ENCODE data around the gene SDC1. TPM values are rescaled to one million over a fixed set of nuclear protein-coding genes. Genes with fewer than 3 reads are reported as not detected.
A peak's percentile ranks its signal among the peaks of the same experiment; 100 is the strongest.
"Not testable (repeated sequence)": the region's sequence is repeated elsewhere in the genome, so short reads cannot be mapped to it uniquely, and the experiment has no call there.

Gene SDC1
- total RNA-seq, 1 donor from 2014 or later, result 222 TPM

DNA sequence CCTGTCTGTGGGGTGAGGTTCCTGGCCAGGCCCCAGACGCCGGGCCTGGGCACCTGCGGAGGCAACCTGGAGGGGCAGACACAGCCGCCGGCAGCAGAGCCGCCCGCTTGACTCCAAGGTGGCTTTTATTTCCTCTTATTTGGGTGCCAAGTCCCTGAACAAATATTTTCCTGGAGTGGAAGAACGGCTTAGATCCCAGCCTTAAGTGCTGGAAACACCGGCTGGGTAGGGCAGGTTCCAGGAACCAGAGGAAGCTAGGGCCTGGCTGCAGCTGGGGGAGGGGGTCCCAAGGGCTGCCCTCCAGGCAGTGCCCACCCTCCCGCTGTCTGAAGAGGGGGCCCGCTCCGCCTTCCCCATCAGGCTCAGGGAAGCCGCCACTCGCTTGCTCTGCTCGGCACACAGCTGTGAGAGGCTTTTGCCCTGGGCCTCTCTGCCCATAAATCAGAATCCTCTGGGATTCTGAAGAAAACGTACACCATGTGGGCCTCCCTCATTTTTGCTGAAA is 28.2 kb downstream of the SDC1 start:
- no peak for DNase-seq (ENCODE audit: low read depth)

DNA sequence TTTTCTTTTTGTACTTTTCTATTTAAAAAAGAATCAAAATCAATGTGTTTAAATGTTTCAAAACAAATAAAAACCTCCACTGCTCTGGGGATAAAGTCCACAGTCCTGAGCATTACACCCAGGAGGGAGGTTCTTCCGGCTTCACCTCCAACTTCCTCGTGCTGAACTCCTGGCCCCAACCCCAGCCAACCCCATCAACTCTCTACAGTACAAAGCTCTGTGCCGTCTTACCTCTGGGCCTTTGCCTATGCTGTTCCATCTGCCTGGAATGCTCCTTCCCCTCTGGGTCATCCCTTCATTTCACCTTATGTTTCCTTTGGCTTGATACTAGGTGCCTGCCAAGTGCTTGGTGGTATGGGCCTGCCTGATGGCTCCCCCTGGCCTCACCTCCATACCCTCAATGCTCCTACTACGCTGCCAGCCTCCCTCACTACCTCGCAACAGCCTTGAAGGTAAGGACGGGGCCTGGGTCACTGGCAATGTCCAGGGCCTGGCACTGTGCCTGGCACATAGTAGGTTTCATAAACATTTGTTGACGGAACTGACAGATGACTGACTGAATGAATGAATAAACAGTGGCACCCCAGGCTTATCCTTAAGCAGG is 28.8 kb downstream of the SDC1 start:
- DNase-seq (ENCODE audit: low read depth), result no peak

DNA sequence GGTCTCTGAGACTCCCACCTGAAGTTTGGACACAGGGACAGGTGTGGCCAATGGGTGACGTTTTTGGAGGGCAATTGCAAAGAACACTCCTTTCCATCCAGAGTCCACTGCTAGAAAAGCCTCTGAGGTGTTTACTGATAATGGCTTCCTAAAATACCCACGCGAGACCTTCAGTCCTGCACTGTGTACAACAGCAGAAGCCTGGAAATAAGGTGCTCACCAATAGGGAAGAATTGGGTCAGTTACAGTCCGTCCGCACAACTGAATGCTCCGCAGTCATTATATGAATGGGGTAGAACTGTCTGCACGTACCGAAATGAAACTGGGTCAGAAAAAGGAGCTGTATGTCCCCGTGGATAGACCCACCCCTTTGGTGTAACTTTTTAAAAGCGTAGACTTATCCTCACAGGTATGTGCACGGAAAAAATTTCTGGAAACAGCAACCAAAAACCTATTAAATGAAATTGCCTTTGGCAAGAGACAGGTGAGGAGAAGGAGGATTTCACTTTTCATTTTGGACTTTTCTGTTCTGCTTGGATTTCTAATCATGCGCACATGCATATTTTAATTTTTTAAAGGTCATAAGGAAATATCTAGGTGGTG is 29.4 kb downstream of the SDC1 start:
- no peak for DNase-seq (ENCODE audit: low read depth)

DNA sequence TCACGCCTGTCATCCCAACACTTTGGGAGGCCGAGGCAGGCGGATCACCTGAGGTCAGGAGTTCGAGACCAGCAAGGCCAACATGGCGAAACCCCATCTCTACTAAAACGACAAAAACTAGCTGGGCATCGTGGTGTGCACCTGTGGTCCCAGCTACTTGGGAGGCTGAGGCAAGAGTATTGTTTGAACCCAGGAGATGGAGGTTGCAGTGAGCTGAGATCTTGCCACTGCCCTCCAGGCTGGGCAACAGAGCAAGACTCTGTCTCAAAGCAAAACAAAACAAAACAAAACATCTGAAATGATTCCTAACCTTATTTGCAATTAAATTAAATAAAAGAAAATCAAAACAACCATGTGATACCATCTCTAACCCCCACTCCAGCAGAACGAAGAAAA is 29.9 kb downstream of the SDC1 start:
- DNase-seq (ENCODE audit: low read depth), result not testable (repeated sequence)

DNA sequence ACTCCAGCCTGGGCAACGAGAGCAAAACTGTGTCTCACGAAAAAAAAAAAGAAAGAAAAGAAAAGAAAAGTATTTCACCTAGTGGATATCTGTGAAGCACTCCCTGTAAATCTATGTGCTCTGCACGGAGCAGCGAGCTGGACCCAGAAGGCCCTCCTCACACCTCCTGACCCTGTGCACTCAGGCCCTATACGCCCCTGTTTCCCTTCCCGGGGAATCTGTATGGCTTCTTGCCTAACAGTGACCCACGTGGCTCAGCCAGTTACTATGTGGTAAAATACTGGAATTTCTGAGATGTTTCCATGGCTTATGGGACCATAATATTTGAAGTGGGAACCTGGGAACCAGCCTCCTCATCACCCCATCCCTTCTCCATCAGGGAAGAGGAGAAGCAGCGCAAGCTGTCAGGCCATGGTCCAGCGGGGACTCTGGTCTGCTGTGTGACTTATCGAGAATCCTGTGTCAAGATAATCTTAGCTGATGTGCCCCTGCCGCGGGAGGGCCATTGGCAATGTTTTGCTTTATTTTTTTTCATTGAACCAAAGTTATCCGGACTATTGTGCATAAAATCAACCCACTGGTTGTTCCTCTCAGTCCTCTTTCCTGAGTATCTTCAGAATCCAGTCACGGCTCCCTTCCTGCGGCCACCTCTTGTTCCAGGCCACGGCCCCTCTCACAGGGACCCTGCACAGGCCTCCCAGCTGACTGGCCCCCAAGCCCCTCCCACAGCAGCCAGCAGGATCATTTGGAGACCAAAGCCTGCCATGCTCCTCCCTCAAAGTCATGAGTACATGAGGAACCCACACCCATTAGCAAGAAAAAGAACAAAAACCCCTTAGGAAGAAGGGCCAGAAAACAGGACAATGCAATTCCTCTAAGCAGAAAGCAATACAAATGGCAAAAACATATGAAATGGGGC is 30.6 kb downstream of the SDC1 start:
- no peak for DNase-seq (ENCODE audit: low read depth)

DNA sequence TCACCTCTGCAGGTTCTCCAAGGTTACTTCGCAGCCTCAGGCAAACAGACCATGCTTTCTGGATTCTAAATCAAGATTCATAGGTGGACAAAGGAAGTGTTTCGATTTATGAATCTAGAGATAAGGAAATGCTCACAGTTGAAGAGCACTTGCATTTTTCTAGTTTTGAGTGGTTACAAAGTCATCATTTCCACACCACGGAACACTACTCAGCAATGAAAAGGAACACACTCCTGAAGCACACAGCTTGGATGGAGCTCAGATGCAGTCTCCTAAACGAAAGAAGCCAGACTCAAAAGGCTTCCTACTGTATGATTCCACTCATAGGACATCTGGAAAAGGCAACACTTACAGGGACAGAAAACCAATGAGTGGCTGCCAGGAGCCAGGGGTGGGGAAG is 31.7 kb downstream of the SDC1 start:
- no peak for DNase-seq (ENCODE audit: low read depth)

DNA sequence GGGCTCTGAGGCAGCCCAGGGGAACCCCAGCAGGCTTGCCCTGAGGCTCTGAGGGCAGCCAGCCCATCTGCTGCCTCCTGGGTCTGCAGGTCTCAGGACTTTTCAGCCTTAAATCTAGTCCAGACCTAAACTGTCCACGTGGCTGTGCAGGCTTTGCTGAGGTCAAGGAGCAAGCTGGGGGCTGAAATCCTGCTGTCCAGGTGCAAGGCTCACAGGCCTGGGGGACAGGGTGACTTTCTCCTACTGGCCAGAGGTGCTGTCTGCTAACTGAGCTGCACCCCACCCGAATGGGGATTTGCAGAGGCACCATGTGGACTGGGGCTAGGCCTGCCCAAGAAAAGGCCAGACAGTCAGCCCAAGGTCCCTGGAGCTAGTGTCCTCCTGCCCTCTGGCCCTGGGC is 32.1 kb downstream of the SDC1 start:
- DNase-seq (ENCODE audit: low read depth), result no peak

DNA sequence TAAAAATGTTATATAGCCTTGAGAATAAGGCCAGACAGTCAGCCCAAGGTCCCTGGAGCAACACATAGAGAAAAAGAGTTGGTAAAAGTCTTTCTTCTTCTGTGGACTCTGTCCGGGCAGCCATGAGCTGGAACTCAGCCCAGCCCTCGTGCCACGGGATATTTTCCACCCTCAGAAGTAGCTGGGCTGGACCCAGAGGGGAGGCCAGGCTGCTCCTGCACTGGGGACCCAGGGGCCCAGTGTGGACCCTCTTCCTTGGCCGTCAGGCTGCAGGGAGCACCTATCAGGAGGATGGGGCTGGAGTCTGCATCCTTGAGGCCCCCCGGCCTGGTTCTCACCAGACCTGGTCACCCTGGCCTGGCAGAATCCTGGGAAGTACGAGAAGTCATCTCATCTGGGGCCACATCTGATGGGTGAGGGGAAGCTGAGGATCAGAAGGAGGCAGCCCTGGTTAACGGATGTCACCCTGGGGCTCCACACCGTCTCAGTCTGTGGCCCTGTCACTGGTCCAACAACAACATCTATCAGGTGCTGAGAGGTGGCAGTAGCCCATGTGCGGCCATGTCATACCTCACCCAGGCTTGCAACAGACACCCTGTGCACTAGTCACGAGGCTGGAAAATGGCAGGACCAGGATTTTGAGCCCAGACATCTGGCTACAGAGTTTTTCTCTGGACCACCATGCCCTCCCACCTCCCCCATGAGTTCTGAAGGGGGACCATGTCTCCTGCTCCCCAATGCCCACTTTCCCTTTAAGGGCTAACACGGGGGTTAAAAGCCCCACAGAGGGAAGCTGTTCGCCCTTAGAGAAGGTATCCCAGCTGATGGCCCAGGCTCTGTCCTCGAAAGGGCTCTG is 33.0 kb downstream of the SDC1 start:
- DNase-seq (ENCODE audit: low read depth), result no peak

DNA sequence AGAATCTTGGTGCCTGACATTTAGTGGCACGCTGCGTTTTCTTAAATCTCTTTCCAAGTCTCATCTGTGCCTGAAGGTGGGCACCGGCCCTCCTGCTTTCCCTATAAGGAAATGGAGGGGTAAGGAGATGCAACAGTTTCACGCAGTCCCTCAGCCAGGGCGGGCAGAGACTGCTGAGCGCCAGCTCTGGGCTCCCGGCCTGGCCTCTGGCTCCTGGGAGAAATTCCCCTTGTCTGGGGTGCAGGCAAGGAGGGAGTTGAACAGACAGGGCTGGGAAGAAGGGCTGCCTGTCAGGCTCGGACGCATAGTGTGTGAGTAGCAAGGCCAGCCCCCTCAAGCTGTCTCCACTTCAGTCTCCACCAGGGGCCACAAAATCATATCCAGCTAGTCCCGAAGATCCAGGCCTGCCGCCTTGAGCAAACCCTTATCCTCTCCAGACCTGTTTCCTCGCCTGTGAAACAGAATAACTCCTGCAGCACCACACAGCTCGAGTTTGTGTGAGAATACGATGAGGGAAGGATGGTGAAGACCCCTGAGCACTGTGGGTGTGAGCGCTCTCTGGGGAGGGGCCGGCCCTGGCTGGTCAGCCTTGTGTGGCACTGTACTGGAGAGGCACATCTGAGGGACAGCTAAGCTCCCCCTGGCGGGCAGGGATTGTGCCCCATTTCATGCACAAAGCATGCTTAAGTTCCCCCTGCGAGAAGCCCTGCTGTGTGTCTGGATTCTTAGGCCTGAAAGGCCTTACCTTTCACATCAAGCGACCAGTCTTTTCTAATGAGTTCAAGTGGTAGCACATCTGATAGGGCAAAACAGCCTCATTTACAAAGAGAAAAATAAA is 33.8 kb downstream of the SDC1 start:
- DNase-seq (ENCODE audit: low read depth), result peak; percentile 39

DNA sequence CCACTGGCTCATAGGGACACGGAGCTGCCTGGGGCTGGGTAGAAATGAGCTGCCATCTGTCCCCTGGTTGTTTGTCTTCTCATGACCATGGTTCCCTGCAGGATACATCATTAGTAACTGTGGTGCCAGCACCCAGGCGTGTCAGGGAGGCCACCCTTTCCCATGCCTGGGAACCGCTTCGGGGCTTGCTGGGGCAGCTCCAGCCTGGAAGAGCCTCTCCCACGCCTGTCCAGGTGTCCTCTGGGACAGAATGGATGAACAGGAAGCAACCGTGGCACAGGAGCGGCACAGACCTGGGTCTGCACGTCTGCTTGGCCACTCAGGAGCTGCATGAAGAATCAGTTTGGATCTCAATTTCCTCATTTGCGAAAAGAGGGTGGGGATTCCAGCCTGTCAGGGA is 34.8 kb downstream of the SDC1 start:
- DNase-seq (ENCODE audit: low read depth), result no peak

DNA sequence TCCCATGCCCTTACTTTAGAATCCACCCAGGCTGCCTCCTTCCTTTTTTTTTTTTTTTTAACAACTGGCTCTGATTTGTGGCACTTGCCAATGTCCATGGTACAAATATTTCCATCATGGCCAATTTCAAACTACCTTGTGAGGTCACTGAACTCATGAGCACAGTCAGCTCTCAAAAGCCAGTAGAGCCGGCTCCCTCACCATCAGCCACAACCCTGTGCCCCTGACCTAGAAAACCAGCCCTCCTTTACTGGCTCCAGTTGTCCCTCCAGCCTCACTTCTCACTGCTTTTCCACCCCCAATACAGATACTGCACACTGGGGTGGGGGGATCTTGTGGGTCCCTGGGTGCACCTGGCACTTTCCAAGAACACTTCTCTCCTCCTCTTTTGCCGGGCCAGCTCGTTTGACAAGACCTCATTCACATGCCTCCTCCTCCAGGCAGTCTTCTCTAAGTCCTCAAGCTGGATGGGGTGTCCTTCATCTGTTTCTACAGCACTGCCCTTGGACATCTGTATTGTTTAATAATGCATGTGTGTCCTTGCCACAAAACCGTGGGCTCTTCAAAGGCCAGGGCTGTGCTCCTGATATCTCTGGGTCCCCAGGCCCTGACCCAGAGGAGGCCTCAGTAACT is 35.5 kb downstream of the SDC1 start:
- no peak for DNase-seq (ENCODE audit: low read depth)

DNA sequence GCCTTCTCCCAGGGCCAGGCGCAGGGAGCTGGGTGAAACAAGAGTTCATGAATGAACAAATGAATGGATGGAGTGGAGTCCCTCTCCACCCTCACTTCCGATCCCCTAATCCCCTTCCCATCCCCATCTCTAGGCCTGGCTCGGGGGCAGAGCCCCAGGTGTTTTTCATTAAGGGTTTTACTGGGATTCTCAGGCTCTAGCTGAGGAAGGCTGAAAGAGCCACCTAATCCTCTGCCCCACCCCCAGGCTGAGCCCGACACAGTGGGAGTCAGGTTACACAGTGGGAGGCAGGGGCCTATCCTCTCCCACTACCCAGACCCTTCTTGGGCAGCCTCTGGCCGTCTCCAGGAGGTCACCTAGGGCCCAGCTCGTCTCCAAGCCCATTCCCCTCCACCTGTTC is 36.1 kb downstream of the SDC1 start:
- no peak for DNase-seq (ENCODE audit: low read depth)

DNA sequence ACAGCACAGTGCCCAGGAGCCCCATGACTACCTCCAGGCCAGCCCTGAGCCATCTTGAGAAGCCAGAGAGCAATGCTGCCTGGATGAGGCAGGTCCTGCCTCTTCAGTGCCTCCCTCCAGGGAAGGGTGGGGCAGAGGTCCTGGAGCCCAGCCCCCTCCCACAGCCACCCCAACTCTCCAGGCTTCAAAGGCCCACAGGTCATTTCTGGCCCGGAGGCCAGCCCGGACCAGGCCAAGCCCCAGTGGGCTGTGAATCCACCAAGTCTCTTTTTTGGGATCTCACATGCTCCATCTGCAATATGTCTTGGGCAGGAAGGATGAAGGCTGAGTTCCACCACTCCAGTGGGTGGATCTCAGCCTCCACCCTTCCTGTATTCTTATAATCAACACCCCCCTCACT is 36.7 kb downstream of the SDC1 start:
- DNase-seq (ENCODE audit: low read depth), result no peak

DNA sequence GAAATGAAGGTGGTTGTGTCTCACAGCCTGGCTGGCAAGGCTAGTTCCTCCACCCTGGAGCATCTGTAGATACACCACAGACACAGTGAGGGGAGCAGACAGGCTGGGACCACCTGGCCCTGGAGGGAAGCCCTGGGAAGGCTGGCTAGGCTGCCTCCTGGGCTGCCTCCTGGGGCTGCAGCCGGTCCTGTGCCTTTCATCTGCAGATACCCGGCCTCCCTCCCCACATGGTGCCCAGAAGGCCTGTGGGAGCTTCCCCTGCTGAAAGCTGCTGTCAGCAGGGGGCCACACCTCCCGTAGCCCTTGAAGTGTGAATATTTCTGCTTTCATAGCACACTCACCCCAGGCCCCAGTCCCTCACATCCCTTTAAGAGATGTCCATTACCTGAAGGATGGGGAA is 37.6 kb downstream of the SDC1 start:
- no peak for DNase-seq (ENCODE audit: low read depth)

DNA sequence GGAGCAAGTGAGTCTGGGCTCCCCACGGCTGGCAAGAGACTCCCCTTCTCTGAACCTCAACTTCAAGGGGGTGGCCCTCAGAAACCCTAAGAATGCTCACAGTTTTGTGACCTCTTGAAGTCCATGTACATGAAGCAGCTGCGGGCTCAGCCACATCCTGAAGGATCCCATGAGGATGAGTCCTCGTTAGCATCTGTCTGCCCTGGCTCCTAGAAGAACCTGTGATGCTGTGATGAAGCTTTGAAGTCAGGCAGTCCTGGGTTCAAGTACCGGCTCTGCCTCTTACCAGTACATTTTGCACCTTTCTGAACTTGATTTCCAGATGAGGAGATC is 38.1 kb downstream of the SDC1 start:
- DNase-seq (ENCODE audit: low read depth), result no peak

DNA sequence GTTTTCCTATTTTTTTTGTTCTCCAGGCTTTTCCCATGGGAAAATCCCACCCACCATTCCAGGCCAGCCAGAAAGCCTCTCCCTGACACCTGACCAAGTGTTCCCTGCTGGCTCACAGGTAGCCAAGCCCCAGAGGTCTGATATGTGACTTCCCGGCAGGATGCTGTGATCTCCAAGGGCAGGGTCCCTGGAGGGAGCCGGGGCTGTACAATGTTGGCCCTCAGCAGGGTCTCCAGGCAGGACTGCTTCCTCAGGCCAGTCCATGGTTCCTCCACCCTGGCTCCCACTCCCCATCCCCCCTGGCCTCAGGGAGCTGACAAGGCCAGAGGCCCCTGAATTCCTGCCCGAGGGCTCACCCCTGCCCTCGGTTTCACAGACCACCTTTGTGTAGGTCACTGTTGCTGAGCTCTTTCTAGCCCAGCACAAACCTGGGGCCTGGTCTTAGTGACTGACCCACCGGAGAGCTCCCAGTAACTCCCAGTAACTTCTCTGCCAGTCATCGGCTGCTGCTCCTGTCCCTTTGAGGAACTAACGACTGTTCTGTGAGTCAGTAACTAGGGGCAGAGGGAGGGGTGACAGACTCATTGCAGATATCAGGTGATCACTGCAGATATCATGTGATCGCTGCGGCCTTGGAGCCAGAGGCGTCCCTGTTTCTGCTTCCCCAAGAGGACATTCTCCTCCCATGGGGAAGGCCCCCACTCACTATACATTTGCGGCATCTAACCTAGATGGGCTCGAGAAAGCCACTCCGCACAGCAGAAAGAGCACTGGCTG is 38.7 kb downstream of the SDC1 start:
- DNase-seq (ENCODE audit: low read depth), result peak; percentile 93

DNA sequence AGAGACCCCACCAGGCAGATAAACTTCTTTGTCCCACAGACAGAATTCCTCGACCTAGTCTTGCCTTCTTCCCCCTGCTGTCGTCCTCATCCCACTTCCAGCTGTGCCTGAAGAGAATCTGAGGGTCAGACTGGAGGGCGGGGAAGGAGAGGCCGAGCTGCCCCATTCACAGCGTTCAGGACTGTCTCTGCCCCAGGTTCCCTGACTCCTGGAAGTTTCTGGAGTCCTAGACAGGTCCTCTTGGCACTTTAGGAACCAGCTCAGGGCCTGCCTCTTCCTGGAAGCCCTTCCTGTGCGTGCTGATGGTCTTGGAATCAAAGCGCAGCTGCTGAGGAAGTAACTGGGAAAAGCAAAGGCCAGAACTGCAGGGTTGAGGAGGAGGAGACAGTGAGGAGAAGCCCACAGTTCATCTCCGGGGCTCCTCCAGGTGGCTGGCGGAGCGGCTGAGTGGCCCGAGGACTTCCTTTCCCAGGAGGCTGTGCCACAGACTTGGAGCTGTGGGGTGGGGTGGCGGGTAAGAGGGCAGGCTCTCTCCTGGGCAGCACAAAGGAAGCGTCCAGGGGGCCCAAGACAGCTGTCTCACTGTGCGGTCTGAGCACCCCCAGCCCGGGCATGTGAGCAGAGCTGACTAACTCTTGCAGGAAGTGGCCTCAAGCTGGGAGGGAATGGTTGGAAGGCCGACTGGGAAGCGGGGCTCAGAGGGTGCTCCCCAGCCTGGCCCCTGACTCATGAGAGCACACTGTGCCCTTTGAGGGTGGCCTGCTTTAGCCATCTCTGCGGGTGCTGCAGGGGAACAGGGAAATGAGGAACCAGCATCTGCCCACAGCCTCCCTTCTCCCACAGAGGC is 39.5 kb downstream of the SDC1 start:
- DNase-seq (ENCODE audit: low read depth), result peak; percentile 89

DNA sequence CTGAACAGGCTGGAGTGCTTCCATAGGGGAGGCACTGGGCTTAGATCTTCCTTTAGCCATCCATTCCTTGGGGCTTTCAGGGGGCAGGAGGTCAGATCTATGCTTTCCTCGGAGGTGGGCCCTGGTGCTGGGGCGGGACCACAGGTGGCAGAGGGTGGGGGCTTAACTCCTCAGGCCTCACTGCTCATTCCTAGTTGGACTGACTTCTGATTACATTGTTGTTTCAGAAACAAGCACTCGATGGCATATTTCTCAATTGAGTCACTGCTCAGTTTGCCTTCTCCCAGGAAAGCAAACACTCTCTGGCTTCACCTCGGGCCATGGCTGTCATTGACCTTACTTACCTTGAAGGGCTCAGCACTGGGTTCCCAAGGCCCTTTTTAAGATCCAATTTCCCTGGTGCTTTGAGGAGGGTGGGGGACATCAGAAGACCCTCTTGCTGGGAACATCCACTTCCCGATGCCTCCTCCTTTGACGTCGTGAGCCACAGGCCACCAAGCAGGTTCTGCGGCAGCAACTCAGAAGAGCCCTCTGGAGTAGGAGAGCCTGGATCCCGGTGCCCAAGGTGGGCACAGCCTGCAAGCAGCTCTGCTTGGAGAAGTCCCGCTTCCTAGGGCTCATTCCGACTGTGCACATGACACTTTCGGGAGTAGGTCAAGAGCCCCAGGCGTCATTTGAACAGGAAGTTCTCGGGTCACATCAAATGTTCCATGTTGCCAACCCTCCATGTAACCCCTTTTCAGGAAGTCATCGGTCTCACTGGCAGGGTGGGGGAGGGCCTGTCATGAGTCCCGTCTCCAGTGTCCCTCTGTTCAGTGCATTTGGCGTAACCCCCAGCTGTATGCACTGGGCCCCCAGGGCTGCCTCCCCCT is 40.6 kb downstream of the SDC1 start:
- DNase-seq (ENCODE audit: low read depth), result peak; percentile 98
